Stomach smooth muscle (tissue), 2 donors: ENCODE data around the gene SLC25A38.
"Not testable (repeated sequence)": the region's sequence is repeated elsewhere in the genome, so short reads cannot be mapped to it uniquely, and the experiment has no call there.

Experiments
- H3K27ac ChIP-seq: one replicate; pipeline ENCODE4 v1.7.0; 2013; ENCODE audit warnings: mild to moderate bottlenecking, low read length, inconsistent platforms
- H3K27me3 ChIP-seq, 2 donors: one replicate each; pipeline ENCODE4 v1.7.0; 2013; ENCODE audit warnings: low read length in 2 of 2; ENCODE audit not compliant: insufficient read depth in 2 of 2, control insufficient read depth in 1 of 2
- H3K36me3 ChIP-seq, 2 donors: one replicate each; pipeline ENCODE4 v1.7.0; 2013; ENCODE audit warnings: low read length in 2 of 2; ENCODE audit not compliant: control insufficient read depth in 2 of 2, insufficient read depth in 2 of 2
- H3K4me1 ChIP-seq: one replicate; pipeline ENCODE4 v1.7.0; 2013; ENCODE audit warnings: low read length; ENCODE audit not compliant: control insufficient read depth, insufficient read depth
- H3K4me3 ChIP-seq, 2 donors: one replicate each; pipeline ENCODE4 v1.7.0; 2013; ENCODE audit warnings: low read length in 2 of 2
- H3K9ac ChIP-seq, 2 donors: one replicate each; pipeline ENCODE4 v1.7.0; 2013; ENCODE audit warnings: low read length in 2 of 2, mild to moderate bottlenecking in 1 of 2
- H3K9me3 ChIP-seq, 2 donors: one replicate each; pipeline ENCODE4 v1.7.0; 2013; ENCODE audit warnings: low read length in 2 of 2; ENCODE audit not compliant: control insufficient read depth in 2 of 2
- donor health status: healthy.
- donor health status: Pancreatic carcinoma.

SLC25A38 gene

GRCh38 chr3:39408493-39409372 lies 25.6 kb downstream of the SLC25A38 start:
- Histone ChIP-seq H3K9me3 (no peaks in the 10 kb centered on the region), H3K4me3 (no peak overlapping the region), H3K36me3 (peaks cover 32 to 44% of the 10 kb centered on the region in 2 donors), H3K9ac (no peak overlapping the region), H3K27ac (no peak overlapping the region), H3K27me3 (no peaks in the 10 kb centered on the region), H3K4me1 (peaks cover 8% of the 10 kb centered on the region)

GRCh38 chr3:39409514-39410136 lies 26.5 kb downstream of the SLC25A38 start:
- no peaks in the 10 kb centered on the region for H3K9me3 ChIP-seq
- H3K9ac ChIP-seq, result no peak overlapping the region
- H3K27ac ChIP-seq, result no peak overlapping the region
- H3K27me3 ChIP-seq, result no peaks in the 10 kb centered on the region
- H3K36me3 ChIP-seq, result peaks cover 39 to 46% of the 10 kb centered on the region in 2 donors
- no peak overlapping the region for H3K4me3 ChIP-seq
- peaks cover 8% of the 10 kb centered on the region for H3K4me1 ChIP-seq

GRCh38 chr3:39410893-39411292 lies 27.7 kb downstream of the SLC25A38 start:
- Histone ChIP-seq H3K9ac (no peak overlapping the region), H3K9me3 (no peaks in the 10 kb centered on the region), H3K36me3 (peaks cover 39 to 46% of the 10 kb centered on the region in 2 donors), H3K27ac (no peak overlapping the region), H3K4me1 (peaks cover 8% of the 10 kb centered on the region), H3K27me3 (no peaks in the 10 kb centered on the region), H3K4me3 (no peak overlapping the region)

GRCh38 chr3:39412668-39413260 lies 29.6 kb downstream of the SLC25A38 start:
- Histone ChIP-seq H3K36me3 (peaks cover 39 to 46% of the 10 kb centered on the region in 2 donors), H3K9ac (no peak overlapping the region), H3K4me1 (peaks cover 2% of the 10 kb centered on the region), H3K9me3 (no peaks in the 10 kb centered on the region), H3K4me3 (no peak overlapping the region), H3K27ac (no peak overlapping the region), H3K27me3 (no peaks in the 10 kb centered on the region)

- Histone ChIP-seq H3K4me3 (no peak overlapping the region), H3K9ac (no peak overlapping the region), H3K36me3 (peaks cover 39 to 42% of the 10 kb centered on the region in 2 donors), H3K4me1 (no peaks in the 10 kb centered on the region), H3K27me3 (no peaks in the 10 kb centered on the region), H3K27ac (no peak overlapping the region), H3K9me3 (no peaks in the 10 kb centered on the region)
Observed at GRCh38 chr3:39413691-39414420, 30.7 kb downstream of the SLC25A38 start.

- peaks cover 35 to 37% of the 10 kb centered on the region in 2 donors for H3K36me3 ChIP-seq
- H3K27me3 ChIP-seq, result no peaks in the 10 kb centered on the region
- H3K27ac ChIP-seq, result no peak overlapping the region
- H3K9me3 ChIP-seq, result no peaks in the 10 kb centered on the region
- H3K9ac ChIP-seq, result no peak overlapping the region
- no peaks in the 10 kb centered on the region for H3K4me1 ChIP-seq
- H3K4me3 ChIP-seq, result no peak overlapping the region
Observed at GRCh38 chr3:39414421-39414907, 31.3 kb downstream of the SLC25A38 start.

- peaks cover 32 to 33% of the 10 kb centered on the region in 2 donors for H3K36me3 ChIP-seq
- not testable (repeated sequence) for H3K9ac ChIP-seq, H3K4me1 ChIP-seq, H3K27me3 ChIP-seq, H3K27ac ChIP-seq, H3K9me3 ChIP-seq, H3K4me3 ChIP-seq
Observed at GRCh38 chr3:39415302-39415701, 32.1 kb downstream of the SLC25A38 start.

GRCh38 chr3:39415983-39416382 lies 32.8 kb downstream of the SLC25A38 start:
- Histone ChIP-seq H3K27ac (no peak overlapping the region), H3K9me3 (no peaks in the 10 kb centered on the region), H3K4me1 (no peaks in the 10 kb centered on the region), H3K27me3 (no peaks in the 10 kb centered on the region), H3K9ac (no peak overlapping the region), H3K36me3 (peaks cover 27 to 30% of the 10 kb centered on the region in 2 donors), H3K4me3 (no peak overlapping the region)

- not testable (repeated sequence) for H3K4me3 ChIP-seq, H3K27me3 ChIP-seq, H3K9me3 ChIP-seq, H3K4me1 ChIP-seq, H3K9ac ChIP-seq, H3K27ac ChIP-seq
- H3K36me3 ChIP-seq, result peaks cover 18 to 22% of the 10 kb centered on the region in 2 donors
Observed at GRCh38 chr3:39416998-39417397, 33.8 kb downstream of the SLC25A38 start.

- H3K27ac ChIP-seq, H3K9me3 ChIP-seq, H3K4me1 ChIP-seq, H3K27me3 ChIP-seq, H3K36me3 ChIP-seq, H3K9ac ChIP-seq, H3K4me3 ChIP-seq: not testable (repeated sequence)
Observed at GRCh38 chr3:39418556-39419225, 35.5 kb downstream of the SLC25A38 start.
